ENCODE results near the gene TRAF3IP1.

The TRAF3IP1 gene

GRCh38 chr2:238285653-238286082 lies 34.6 kb upstream of the TRAF3IP1 start:
- peak overlapping the region; percentile 98 for H3K27ac ChIP-seq
- TF ChIP-seq CTCF (IDR thresholded peaks at IDR 0.05) (no peak), ZFX (IDR thresholded peaks at IDR 0.05; ENCODE audit: borderline replicate concordance) (no peak)

- TF ChIP-seq ZFX (IDR thresholded peaks at IDR 0.05; ENCODE audit: borderline replicate concordance) (no peak), CTCF (IDR thresholded peaks at IDR 0.05) (no peak)
- peak overlapping the region; percentile 98 for H3K27ac ChIP-seq
These were observed 34.2 kb upstream of the TRAF3IP1 start for GRCh38 chr2:238286095-238286494.

- H3K27ac ChIP-seq = peak overlapping the region; percentile 98
- TF ChIP-seq CTCF (IDR thresholded peaks at IDR 0.05) (no peak), ZFX (IDR thresholded peaks at IDR 0.05; ENCODE audit: borderline replicate concordance) (no peak)
These were observed 33.8 kb upstream of the TRAF3IP1 start for GRCh38 chr2:238286551-238286950.

- TF ChIP-seq CTCF (IDR thresholded peaks at IDR 0.05) (no peak), ZFX (IDR thresholded peaks at IDR 0.05; ENCODE audit: borderline replicate concordance) (no peak)
- H3K27ac ChIP-seq = peak overlapping the region; percentile 98
These were observed 33.2 kb upstream of the TRAF3IP1 start for GRCh38 chr2:238286987-238287736.

GRCh38 chr2:238287737-238288649 lies 32.3 kb upstream of the TRAF3IP1 start, which contains the start of gene PER2:
Gene PER2 (minus strand): TSS chr2:238288610. CDS start chr2:238277936, 10,674 bp downstream.
- peak within 1 kb of the TSS; percentile 98 for H3K27ac ChIP-seq
- TF ChIP-seq ZFX (IDR thresholded peaks at IDR 0.05; ENCODE audit: borderline replicate concordance) (no peak), CTCF (IDR thresholded peaks at IDR 0.05) (no peak; the same call in 1 of the 2 replicates)

- peak overlapping the region; percentile 98 for H3K27ac ChIP-seq
- TF ChIP-seq ZFX (IDR thresholded peaks at IDR 0.05; ENCODE audit: borderline replicate concordance) (no peak), CTCF (IDR thresholded peaks at IDR 0.05) (peak; percentile 61)
These were observed 31.4 kb upstream of the TRAF3IP1 start for GRCh38 chr2:238288650-238289573.
